ENCODE measurements around the gene METTL25.

- TF ChIP-seq MAX (IDR thresholded peaks at IDR 0.05), result no peak
- no peak for TF ChIP-seq RCOR1 (IDR thresholded peaks at IDR 0.05; ENCODE audit: low read depth, low read length)
- TF ChIP-seq ESRRA (IDR thresholded peaks at IDR 0.05; ENCODE audit: borderline replicate concordance, low read length), result no peak
- no peak for TF ChIP-seq POLR2A (IDR thresholded peaks at IDR 0.05; ENCODE audit: low read length)
- no peak for TF ChIP-seq MAZ (IDR thresholded peaks at IDR 0.05; ENCODE audit: borderline replicate concordance, low read depth, low read length)
- TF ChIP-seq MYC (IDR thresholded peaks at IDR 0.05; ENCODE audit: borderline replicate concordance, low read length), result no peak
- TF ChIP-seq, protein P1, sequence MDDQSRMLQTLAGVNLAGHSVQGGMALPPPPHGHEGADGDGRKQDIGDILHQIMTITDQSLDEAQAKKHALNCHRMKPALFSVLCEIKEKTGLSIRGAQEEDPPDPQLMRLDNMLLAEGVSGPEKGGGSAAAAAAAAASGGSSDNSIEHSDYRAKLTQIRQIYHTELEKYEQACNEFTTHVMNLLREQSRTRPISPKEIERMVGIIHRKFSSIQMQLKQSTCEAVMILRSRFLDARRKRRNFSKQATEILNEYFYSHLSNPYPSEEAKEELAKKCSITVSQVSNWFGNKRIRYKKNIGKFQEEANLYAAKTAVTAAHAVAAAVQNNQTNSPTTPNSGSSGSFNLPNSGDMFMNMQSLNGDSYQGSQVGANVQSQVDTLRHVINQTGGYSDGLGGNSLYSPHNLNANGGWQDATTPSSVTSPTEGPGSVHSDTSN (IDR thresholded peaks at IDR 0.05), result no peak
- TF ChIP-seq, protein P2, sequence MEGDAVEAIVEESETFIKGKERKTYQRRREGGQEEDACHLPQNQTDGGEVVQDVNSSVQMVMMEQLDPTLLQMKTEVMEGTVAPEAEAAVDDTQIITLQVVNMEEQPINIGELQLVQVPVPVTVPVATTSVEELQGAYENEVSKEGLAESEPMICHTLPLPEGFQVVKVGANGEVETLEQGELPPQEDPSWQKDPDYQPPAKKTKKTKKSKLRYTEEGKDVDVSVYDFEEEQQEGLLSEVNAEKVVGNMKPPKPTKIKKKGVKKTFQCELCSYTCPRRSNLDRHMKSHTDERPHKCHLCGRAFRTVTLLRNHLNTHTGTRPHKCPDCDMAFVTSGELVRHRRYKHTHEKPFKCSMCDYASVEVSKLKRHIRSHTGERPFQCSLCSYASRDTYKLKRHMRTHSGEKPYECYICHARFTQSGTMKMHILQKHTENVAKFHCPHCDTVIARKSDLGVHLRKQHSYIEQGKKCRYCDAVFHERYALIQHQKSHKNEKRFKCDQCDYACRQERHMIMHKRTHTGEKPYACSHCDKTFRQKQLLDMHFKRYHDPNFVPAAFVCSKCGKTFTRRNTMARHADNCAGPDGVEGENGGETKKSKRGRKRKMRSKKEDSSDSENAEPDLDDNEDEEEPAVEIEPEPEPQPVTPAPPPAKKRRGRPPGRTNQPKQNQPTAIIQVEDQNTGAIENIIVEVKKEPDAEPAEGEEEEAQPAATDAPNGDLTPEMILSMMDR (IDR thresholded peaks at IDR 0.05), result no peak
Measured at GRCh38 chr12:82476511-82476910, 118.2 kb downstream of the METTL25 start.

Measured in A549 (cell line).